PFSK-1 (cell line): ENCODE measurements around the gene GRM1. TPM values are rescaled to one million over a fixed set of nuclear protein-coding genes. Genes with fewer than 3 reads are reported as not detected.

Experiments
- FOXP2 ChIP-seq: optimal IDR thresholded peaks from 2 replicates; pipeline ENCODE3; 2011; ENCODE audit warnings: borderline replicate concordance, control low read depth, inconsistent platforms; ENCODE audit not compliant: insufficient read depth; ENCODE audit errors: extremely low read length, extremely low read depth
- POLR2AphosphoS5 ChIP-seq: IDR thresholded peaks from 2 replicates; pipeline ENCODE4 v1.6.1; 2012; ENCODE audit warnings: low read depth, mild to moderate bottlenecking, control low read depth, low read length, moderate library complexity
- REST ChIP-seq, 2 experiments: IDR thresholded peaks; 2 replicates each; pipeline versions ENCODE4 v1.6.1 to v1.8.0; 2011 to 2012; ENCODE audit warnings: low read depth in 2 of 2, low read length in 2 of 2, control low read depth in 1 of 2, inconsistent platforms in 1 of 2, mild to moderate bottlenecking in 1 of 2, moderate library complexity in 1 of 2; ENCODE audit not compliant: insufficient read depth in 1 of 2
- SIN3A ChIP-seq: IDR thresholded peaks from 2 replicates; pipeline ENCODE4 v1.6.1; 2012; ENCODE audit warnings: mild to moderate bottlenecking, low read length, moderate library complexity, borderline replicate concordance; ENCODE audit not compliant: insufficient read depth
- TAF1 ChIP-seq: IDR thresholded peaks from 2 replicates; pipeline ENCODE4 v1.6.1; 2012; ENCODE audit warnings: low read length, control low read depth, borderline replicate concordance; ENCODE audit not compliant: insufficient read depth
- polyA plus RNA-seq: library from polyadenylated mRNA; unstranded; fragments of >200 nt; gene quantifications from one replicate; pipeline ENCODE4 v1.2.1, GENCODE V29; 2012; ENCODE audit warnings: low read depth, missing spikeins; ENCODE audit not compliant: insufficient read length

Gene GRM1
- 1.4 TPM for polyA plus RNA-seq

- no peak for TF ChIP-seq POLR2AphosphoS5
- no peak for TF ChIP-seq SIN3A
- TF ChIP-seq REST (IDR thresholded peaks at IDR 0.05; ENCODE audit: insufficient read depth in 1 of 2, low read depth in 2 of 2, low read length in 2 of 2): no peak
- TF ChIP-seq TAF1: no peak
- TF ChIP-seq FOXP2: no peak
Measured at GRCh38 chr6:146028851-146029572, at the start of gene GRM1. Gene GRM1, plus strand, starts transcription at chr6:146029062. Its CDS starts 456 bp downstream, at chr6:146029518.

- TF ChIP-seq FOXP2 (no peak), REST (IDR thresholded peaks at IDR 0.05; ENCODE audit: insufficient read depth in 1 of 2, low read depth in 2 of 2, low read length in 2 of 2) (no peak), TAF1 (no peak), POLR2AphosphoS5 (no peak), SIN3A (no peak)
Measured at GRCh38 chr6:146009338-146009737, 19.5 kb upstream of the GRM1 start.

- TF ChIP-seq POLR2AphosphoS5 (no peak), TAF1 (no peak), FOXP2 (no peak), SIN3A (no peak), REST (IDR thresholded peaks at IDR 0.05; ENCODE audit: insufficient read depth in 1 of 2, low read depth in 2 of 2, low read length in 2 of 2) (no peak)
Measured at GRCh38 chr6:146014233-146014632, 14.6 kb upstream of the GRM1 start.

GRCh38 chr6:146017672-146018071 is 11.2 kb upstream of the GRM1 start:
- no peak for TF ChIP-seq FOXP2
- TF ChIP-seq TAF1: no peak
- no peak for TF ChIP-seq SIN3A
- TF ChIP-seq REST (IDR thresholded peaks at IDR 0.05; ENCODE audit: insufficient read depth in 1 of 2, low read depth in 2 of 2, low read length in 2 of 2): no peak
- no peak for TF ChIP-seq POLR2AphosphoS5

- TF ChIP-seq SIN3A (no peak), POLR2AphosphoS5 (no peak), REST (IDR thresholded peaks at IDR 0.05; ENCODE audit: insufficient read depth in 1 of 2, low read depth in 2 of 2, low read length in 2 of 2) (no peak), TAF1 (no peak), FOXP2 (no peak)
Measured at GRCh38 chr6:146026873-146027272, 2.0 kb upstream of the GRM1 start.
